ENCODE results near the gene GFM1.

GRCh38 chr3:158651192-158651591 is 6.9 kb downstream of the GFM1 start:
- TF ChIP-seq POLR2AphosphoS5 (IDR thresholded peaks at IDR 0.05) (no peak), CTCF (IDR thresholded peaks at IDR 0.05) (no peak), POLR2A (IDR thresholded peaks at IDR 0.05) (no peak)
